ENCODE data around the gene CEP192.

GRCh38 chr18:13134551-13135401, 143.6 kb downstream of the CEP192 start:
- TF ChIP-seq, protein P1, sequence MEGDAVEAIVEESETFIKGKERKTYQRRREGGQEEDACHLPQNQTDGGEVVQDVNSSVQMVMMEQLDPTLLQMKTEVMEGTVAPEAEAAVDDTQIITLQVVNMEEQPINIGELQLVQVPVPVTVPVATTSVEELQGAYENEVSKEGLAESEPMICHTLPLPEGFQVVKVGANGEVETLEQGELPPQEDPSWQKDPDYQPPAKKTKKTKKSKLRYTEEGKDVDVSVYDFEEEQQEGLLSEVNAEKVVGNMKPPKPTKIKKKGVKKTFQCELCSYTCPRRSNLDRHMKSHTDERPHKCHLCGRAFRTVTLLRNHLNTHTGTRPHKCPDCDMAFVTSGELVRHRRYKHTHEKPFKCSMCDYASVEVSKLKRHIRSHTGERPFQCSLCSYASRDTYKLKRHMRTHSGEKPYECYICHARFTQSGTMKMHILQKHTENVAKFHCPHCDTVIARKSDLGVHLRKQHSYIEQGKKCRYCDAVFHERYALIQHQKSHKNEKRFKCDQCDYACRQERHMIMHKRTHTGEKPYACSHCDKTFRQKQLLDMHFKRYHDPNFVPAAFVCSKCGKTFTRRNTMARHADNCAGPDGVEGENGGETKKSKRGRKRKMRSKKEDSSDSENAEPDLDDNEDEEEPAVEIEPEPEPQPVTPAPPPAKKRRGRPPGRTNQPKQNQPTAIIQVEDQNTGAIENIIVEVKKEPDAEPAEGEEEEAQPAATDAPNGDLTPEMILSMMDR (IDR thresholded peaks at IDR 0.05), result no peak
- TF ChIP-seq POLR2A (IDR thresholded peaks at IDR 0.05), result no peak
- TF ChIP-seq POLR2AphosphoS5 (IDR thresholded peaks at IDR 0.05), result no peak
- no peak for TF ChIP-seq EP300 (IDR thresholded peaks at IDR 0.05)
